Neural cell (in vitro differentiated cells): ENCODE measurements around the gene LLPH. TPM values are rescaled to one million over a fixed set of nuclear protein-coding genes. Genes with fewer than 3 reads are reported as not detected.

ENCODE experiments used
- H2AFZ ChIP-seq: fragments of 200-600, 300-800 bp; sonication (generic), shearing (Covaris generic); 2 replicates; pipeline ENCODE4 v1.6.0; 2014; ENCODE audit warnings: low read depth, mild to moderate bottlenecking, antibody characterized with exemption, low read length, moderate library complexity
- H3F3A ChIP-seq: fragments of 200-600 bp; shearing (Covaris generic); 2 replicates; pipeline ENCODE4 v1.6.1; 2016; ENCODE audit warnings: mild to moderate bottlenecking, moderate library complexity, mixed read lengths, antibody characterized with exemption, low read length; ENCODE audit not compliant: insufficient read depth, poor library complexity, severe bottlenecking
- H3K27ac ChIP-seq: fragments of 200-600, 300-800 bp; sonication (generic), shearing (Covaris generic); 2 replicates; pipeline ENCODE4 v1.5.1; 2014; ENCODE audit warnings: mild to moderate bottlenecking, low read length, moderate library complexity
- H3K27me3 ChIP-seq: fragments of 300-800, 200-600 bp; sonication (generic), shearing (Covaris generic); 2 replicates; pipeline ENCODE4 v1.6.0; 2014; ENCODE audit warnings: mild to moderate bottlenecking, low read depth, low read length, moderate library complexity; ENCODE audit not compliant: insufficient read depth
- H3K36me3 ChIP-seq: fragments of 300-800, 200-600 bp; sonication (generic), shearing (Covaris generic); 2 replicates; pipeline ENCODE4 v1.5.1; 2014; ENCODE audit warnings: mild to moderate bottlenecking, antibody characterized with exemption, low read length, moderate library complexity; ENCODE audit not compliant: insufficient read depth
- H3K4me2 ChIP-seq: fragments of 300-800, 200-600 bp; sonication (generic), shearing (Covaris generic); 2 replicates; pipeline ENCODE4 v1.6.0; 2014; ENCODE audit warnings: mild to moderate bottlenecking, low read length
- H3K4me3 ChIP-seq: fragments of 300-800, 200-600 bp; sonication (generic), shearing (Covaris generic); 2 replicates; pipeline ENCODE4 v1.5.1; 2014; ENCODE audit warnings: mild to moderate bottlenecking, low read length, moderate library complexity
- H3K79me2 ChIP-seq: fragments of 200-600 bp; shearing (Covaris generic); replicated peaks from 2 replicates; pipeline ENCODE4 v1.6.0; 2014; ENCODE audit warnings: mild to moderate bottlenecking, low read length, moderate library complexity; ENCODE audit not compliant: insufficient read depth
- H3K9ac ChIP-seq: fragments of 300-800, 200-600 bp; sonication (generic), shearing (Covaris generic); 2 replicates; pipeline ENCODE4 v1.6.1; 2016; ENCODE audit warnings: mild to moderate bottlenecking, low read length, mixed read lengths
- H3K9me2 ChIP-seq: fragments of 200-600 bp; shearing (Covaris generic); 2 replicates; pipeline ENCODE4 v1.6.1; 2016; ENCODE audit warnings: mild to moderate bottlenecking, low read length, mixed read lengths; ENCODE audit not compliant: insufficient read depth
- H3K9me3 ChIP-seq: fragments of 200-600, 300-800 bp; sonication (generic), shearing (Covaris generic); 2 replicates; pipeline ENCODE4 v1.6.1; 2016; ENCODE audit warnings: mild to moderate bottlenecking, mixed run types, low read length, moderate library complexity, mixed read lengths
- H4K20me1 ChIP-seq: fragments of 200-600 bp; shearing (Covaris generic); 2 replicates; pipeline ENCODE4 v1.6.1; 2016; ENCODE audit warnings: mild to moderate bottlenecking, mixed run types; ENCODE audit not compliant: insufficient read depth
- CTCF ChIP-seq: fragments of 450-650 bp; IDR thresholded peaks from 2 replicates; pipeline ENCODE4 v1.5.1; 2014; ENCODE audit warnings: antibody characterized with exemption, mild to moderate bottlenecking, moderate library complexity; ENCODE audit not compliant: poor library complexity, severe bottlenecking
- EP300 ChIP-seq: fragments of 450-650 bp; conservative IDR thresholded peaks from 2 replicates; pipeline ENCODE4 v1.6.1; 2014; ENCODE audit warnings: antibody characterized with exemption, mild to moderate bottlenecking, moderate library complexity; ENCODE audit not compliant: poor library complexity, severe bottlenecking
- EZH2 ChIP-seq: fragments of 200-600, 300-800 bp; shearing (Covaris generic), sonication (generic); IDR thresholded peaks from 2 replicates; pipeline ENCODE4 v1.6.1; 2014; ENCODE audit warnings: antibody characterized with exemption, low read length, borderline replicate concordance, mild to moderate bottlenecking; ENCODE audit not compliant: insufficient read depth, poor library complexity, severe bottlenecking
- MXI1 ChIP-seq: fragments of 450-650 bp; conservative IDR thresholded peaks from 2 replicates; pipeline ENCODE4 v1.6.1; 2014; ENCODE audit warnings: antibody characterized with exemption, mild to moderate bottlenecking; ENCODE audit not compliant: poor library complexity, severe bottlenecking
- POLR2AphosphoS5 ChIP-seq: IDR thresholded peaks from 2 replicates; pipeline ENCODE4 v1.6.1; 2012
- RAD21 ChIP-seq: fragments of 450-650 bp; conservative IDR thresholded peaks from 2 replicates; pipeline ENCODE4 v1.6.1; 2014; ENCODE audit warnings: antibody characterized with exemption, mild to moderate bottlenecking, moderate library complexity
- REST ChIP-seq: IDR thresholded peaks from 2 replicates; pipeline ENCODE4 v1.6.1; 2012; ENCODE audit warnings: borderline replicate concordance
- SMC3 ChIP-seq: fragments of 450-650 bp; conservative IDR thresholded peaks from 2 replicates; pipeline ENCODE4 v1.6.1; 2014; ENCODE audit warnings: antibody characterized with exemption, mild to moderate bottlenecking, moderate library complexity; ENCODE audit not compliant: poor library complexity
- TAF1 ChIP-seq: IDR thresholded peaks from 2 replicates; pipeline ENCODE4 v1.6.1; 2012; ENCODE audit warnings: low read depth
- polyA plus RNA-seq: library from polyadenylated mRNA; depleted of rRNA; stranded (reverse); fragments of >200 nt; gene quantifications from 2 replicates; pipeline ENCODE4 v1.2.3, GENCODE V29; 2014

Gene LLPH
- polyA plus RNA-seq, 1 donor from 2014 or later: 4.6 TPM

GRCh38 chr12:66127650-66128049, 2.9 kb downstream of the LLPH start:
- H2AFZ ChIP-seq: no peak overlapping the region
- peaks cover 10% of the 10 kb centered on the region for H3K79me2 ChIP-seq
- H3K9me2 ChIP-seq: no peaks in the 10 kb centered on the region
- H3K27ac ChIP-seq: no peak overlapping the region
- no peak for TF ChIP-seq POLR2AphosphoS5
- no peak for TF ChIP-seq SMC3
- TF ChIP-seq RAD21: no peak
- no peak for TF ChIP-seq CTCF
- TF ChIP-seq EZH2: no peak
- TF ChIP-seq MXI1: no peak
- TF ChIP-seq REST: no peak
- H3K36me3 ChIP-seq: no peaks in the 10 kb centered on the region
- no peak overlapping the region for H3K4me2 ChIP-seq
- H3K27me3 ChIP-seq: no peaks in the 10 kb centered on the region
- H3K9ac ChIP-seq: no peak overlapping the region
- no peaks in the 10 kb centered on the region for H3K9me3 ChIP-seq
- H4K20me1 ChIP-seq: no peaks in the 10 kb centered on the region
- H3F3A ChIP-seq: no peaks in the 10 kb centered on the region
- H3K4me3 ChIP-seq: no peak overlapping the region

GRCh38 chr12:66120477-66120876, 10.1 kb downstream of the LLPH start:
- Histone ChIP-seq H3F3A (no peaks in the 10 kb centered on the region), H3K4me3 (no peak overlapping the region), H3K9me3 (no peaks in the 10 kb centered on the region), H3K27ac (no peak overlapping the region), H3K36me3 (no peaks in the 10 kb centered on the region), H3K4me2 (no peak overlapping the region), H2AFZ (no peak overlapping the region), H3K9me2 (no peaks in the 10 kb centered on the region), H3K79me2 (no peaks in the 10 kb centered on the region), H3K9ac (no peak overlapping the region), H3K27me3 (no peaks in the 10 kb centered on the region), H4K20me1 (no peaks in the 10 kb centered on the region)
- TF ChIP-seq RAD21 (peak; percentile 32), POLR2AphosphoS5 (no peak), SMC3 (peak; percentile 24)

GRCh38 chr12:66119870-66120241, 10.7 kb downstream of the LLPH start:
- H3K9ac ChIP-seq: no peak overlapping the region
- no peaks in the 10 kb centered on the region for H3K9me2 ChIP-seq
- no peak overlapping the region for H3K4me3 ChIP-seq
- no peak overlapping the region for H3K27ac ChIP-seq
- H3K9me3 ChIP-seq: no peaks in the 10 kb centered on the region
- no peaks in the 10 kb centered on the region for H3K27me3 ChIP-seq
- no peak overlapping the region for H3K4me2 ChIP-seq
- no peaks in the 10 kb centered on the region for H4K20me1 ChIP-seq
- TF ChIP-seq MXI1: no peak
- no peak for TF ChIP-seq EZH2
- TF ChIP-seq TAF1: no peak
- TF ChIP-seq POLR2AphosphoS5: no peak
- TF ChIP-seq SMC3: no peak
- TF ChIP-seq RAD21: no peak
- TF ChIP-seq CTCF: no peak
- no peak for TF ChIP-seq EP300
- TF ChIP-seq REST: no peak
- no peak overlapping the region for H2AFZ ChIP-seq
- H3F3A ChIP-seq: no peaks in the 10 kb centered on the region
- H3K79me2 ChIP-seq: no peaks in the 10 kb centered on the region
- no peaks in the 10 kb centered on the region for H3K36me3 ChIP-seq
